Esophagus muscularis mucosa (tissue), 4 donors: Measurements from ENCODE around the gene NSMCE1.

ENCODE experiments used
- CTCF ChIP-seq, 3 experiments: fragments of 200-600 bp in 2 of 3; fragments of 450-650 bp in 1 of 3; sonication (generic) in 2 of 3; IDR thresholded peaks; one replicate each; pipeline ENCODE4 v1.5.1; 2017 to 2019; ENCODE audit warnings: antibody characterized with exemption in 3 of 3, mild to moderate bottlenecking in 2 of 3, moderate library complexity in 1 of 3
- EP300 ChIP-seq: sonication (generic); formaldehyde crosslinking; IDR thresholded peaks from one replicate; pipeline ENCODE4 v1.6.1; 2017; ENCODE audit warnings: antibody characterized with exemption
- POLR2A ChIP-seq: fragments of 450-650 bp; IDR thresholded peaks from one replicate; pipeline ENCODE4 v1.6.1; 2017; ENCODE audit warnings: antibody characterized with exemption, moderate library complexity, mild to moderate bottlenecking, low read depth
- POLR2AphosphoS5 ChIP-seq, 2 donors: sonication (generic); formaldehyde crosslinking; IDR thresholded peaks; one replicate each; pipeline ENCODE4 v1.6.1; 2017; ENCODE audit warnings: antibody characterized with exemption in 2 of 2

GRCh38 chr16:27220991-27221390 lies 47.6 kb downstream of the NSMCE1 start:
- no peak for TF ChIP-seq CTCF (IDR thresholded peaks at IDR 0.05)
- TF ChIP-seq POLR2AphosphoS5 (IDR thresholded peaks at IDR 0.05), result no peak
- no peak for TF ChIP-seq POLR2A
- no peak for TF ChIP-seq EP300
